GM20431 (cell line): ENCODE data around the gene KCNK6.
"Not testable (repeated sequence)": the region's sequence is repeated elsewhere in the genome, so short reads cannot be mapped to it uniquely, and the experiment has no call there.

Experiments used
- in situ Hi-C: fragments of 300-500 bp; cut with MseI, MboI; formaldehyde crosslinking; loops from one replicate; pipeline ENCODE4 v1.15.0; 2020; ENCODE audit warnings: low sequenced_read_pairs; ENCODE audit not compliant: unreplicated experiment

The KCNK6 gene

DNA sequence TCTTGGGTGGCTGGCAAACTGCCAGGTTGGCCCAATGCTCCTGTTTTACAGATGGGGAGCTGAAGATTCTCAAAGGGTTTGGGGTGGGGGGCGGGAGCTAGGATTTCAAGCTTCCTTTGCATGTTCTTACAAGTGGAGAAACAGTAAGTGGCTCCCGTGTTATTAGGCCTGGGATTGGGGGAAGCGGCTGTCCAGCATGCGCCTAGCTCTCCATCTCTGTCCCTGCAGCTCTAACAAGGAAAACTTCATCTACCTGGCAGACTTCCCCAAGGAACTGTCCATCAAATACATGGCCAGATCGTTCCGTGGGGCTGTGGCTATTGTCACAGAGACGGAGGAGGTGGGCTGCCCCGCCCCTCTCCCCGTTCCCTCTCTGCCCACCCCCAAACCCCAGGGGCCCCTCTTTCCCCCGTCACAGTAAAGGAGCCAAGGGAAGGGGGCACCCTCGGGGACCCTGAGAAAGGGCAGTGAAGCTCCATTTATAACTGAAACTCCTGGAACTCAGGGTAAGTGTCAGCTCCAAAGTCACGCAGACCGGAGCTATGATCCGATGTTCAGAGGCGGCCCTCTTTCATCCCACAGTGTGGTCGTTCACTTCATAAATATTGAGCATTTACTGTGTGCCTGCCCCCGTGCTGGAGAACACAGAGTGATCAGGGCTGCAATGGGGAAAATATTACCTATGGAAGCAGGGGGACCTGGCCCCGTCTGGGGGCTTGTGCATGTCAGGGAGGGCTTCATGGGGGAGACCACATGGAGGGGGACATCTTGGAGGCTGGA, 39.8 kb downstream of the KCNK6 start:
- in situ Hi-C loops, result no loop called here

DNA sequence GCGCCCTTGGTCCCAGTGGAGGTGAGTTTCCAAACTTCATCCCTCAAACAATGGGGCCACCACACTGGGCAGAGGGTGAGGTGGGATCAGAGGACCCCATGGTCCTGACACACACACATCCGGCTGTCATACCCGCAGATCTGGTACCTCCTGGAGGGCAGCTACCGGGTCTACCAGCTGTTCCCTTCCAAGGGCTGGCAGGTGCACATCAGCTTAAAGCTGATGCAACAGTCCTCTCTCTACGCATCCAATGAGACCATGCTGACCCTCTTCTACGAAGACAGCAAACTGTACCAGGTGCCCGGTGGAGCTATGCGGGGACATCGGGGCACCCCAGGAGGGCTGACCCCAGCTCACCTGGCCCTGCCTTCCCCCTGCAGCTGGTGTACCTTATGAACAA, 40.7 kb downstream of the KCNK6 start:
- in situ Hi-C loops, result no loop called here

DNA sequence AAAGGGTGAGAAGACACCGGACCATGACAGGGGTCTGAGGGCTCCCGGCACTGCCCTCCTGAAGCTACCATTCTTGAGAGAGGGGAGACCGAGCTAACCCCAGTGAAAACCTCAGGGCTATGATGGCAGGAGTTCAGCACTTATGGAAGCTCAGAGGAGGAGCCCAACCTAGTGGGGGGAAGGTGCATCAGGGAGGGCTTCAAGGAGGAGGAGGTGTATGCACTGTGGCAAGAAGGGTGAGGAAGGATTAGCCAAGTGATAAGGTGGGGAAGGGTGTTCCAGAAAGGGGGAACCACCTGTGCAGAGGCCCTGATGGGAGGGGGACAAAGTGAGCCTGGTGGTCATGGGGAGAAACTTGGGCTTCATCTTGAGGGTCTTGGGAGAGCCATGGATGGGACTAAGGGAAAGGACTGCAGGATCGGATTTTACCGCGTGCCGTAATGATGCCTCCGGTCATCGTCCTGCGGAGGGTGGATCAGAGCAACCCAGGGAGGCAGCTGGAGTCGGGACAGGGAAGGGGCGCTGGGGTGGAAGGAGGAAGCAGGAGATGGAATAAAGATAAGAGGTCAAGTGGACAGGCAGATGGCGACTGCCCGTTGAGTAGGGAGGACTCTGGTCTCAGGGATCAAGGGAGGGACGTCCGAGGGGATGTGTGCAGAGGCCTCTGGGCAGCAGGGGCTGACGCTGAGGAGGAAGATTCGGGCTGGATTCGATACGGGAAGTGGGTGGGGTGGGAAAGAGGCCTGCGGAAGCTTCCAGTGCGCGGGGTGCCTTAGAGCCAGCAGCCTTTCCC, 41.4 kb downstream of the KCNK6 start:
- in situ Hi-C loops, result no loop called here

DNA sequence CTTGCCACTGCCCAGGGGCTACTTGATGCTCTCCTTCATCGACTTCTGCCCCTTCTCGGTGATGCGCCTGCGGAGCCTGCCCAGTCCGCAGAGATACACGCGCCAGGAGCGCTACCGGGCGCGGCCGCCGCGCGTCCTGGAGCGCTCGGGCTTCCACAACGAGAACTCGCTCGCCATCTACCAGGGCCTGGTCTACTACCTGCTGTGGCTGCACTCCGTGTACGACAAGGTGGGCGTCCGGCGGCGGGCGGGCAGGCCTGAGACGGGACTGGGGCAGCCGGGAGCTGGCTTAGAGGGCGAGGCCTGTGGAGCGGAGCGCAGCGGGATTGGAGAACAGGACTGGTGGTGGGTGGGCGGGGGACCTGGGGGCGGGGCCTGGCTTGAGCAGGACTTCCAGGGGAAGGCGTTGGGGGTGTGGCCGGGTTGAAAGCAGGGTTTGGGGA, 42.0 kb downstream of the KCNK6 start:
- in situ Hi-C loops, result no loop called here

DNA sequence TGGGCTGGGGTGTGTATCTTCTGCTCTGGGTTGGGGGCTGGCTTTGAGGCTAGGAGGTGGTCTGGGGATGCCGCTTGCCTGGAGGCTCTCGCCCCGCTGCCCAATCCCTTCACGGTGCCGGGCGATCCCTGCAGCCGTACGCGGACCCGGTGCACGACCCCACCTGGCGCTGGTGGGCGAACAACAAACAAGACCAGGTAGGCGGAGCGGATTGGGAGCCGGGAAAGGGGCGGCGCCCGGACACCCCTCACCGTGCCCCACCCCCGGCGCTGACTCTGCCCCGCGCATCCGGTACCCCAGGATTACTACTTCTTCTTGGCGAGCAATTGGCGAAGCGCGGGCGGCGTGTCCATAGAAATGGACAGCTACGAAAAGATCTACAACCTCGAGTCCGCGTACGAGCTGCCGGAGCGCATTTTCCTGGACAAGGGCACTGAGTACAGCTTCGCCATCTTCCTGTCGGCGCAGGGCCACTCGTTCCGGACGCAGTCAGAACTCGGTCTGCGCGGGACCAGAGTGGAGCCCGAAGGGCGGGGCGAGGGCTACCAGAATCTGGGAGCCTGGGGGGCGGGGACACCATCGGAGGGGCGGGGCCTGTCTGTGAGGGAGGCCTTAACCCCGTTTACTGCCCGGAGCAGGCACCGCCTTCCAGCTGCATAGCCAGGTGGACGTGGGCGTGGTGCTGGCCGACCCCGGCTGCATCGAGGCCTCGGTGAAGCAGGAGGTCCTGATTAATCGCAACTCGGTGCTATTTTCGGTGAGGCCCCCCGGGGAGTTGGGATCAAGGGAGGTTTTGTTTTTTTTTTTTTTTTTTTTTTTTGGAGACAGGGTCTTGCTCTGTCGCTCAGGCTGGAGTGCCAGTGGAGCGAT, 42.7 kb downstream of the KCNK6 start:
- in situ Hi-C loops, result no loop called here

DNA sequence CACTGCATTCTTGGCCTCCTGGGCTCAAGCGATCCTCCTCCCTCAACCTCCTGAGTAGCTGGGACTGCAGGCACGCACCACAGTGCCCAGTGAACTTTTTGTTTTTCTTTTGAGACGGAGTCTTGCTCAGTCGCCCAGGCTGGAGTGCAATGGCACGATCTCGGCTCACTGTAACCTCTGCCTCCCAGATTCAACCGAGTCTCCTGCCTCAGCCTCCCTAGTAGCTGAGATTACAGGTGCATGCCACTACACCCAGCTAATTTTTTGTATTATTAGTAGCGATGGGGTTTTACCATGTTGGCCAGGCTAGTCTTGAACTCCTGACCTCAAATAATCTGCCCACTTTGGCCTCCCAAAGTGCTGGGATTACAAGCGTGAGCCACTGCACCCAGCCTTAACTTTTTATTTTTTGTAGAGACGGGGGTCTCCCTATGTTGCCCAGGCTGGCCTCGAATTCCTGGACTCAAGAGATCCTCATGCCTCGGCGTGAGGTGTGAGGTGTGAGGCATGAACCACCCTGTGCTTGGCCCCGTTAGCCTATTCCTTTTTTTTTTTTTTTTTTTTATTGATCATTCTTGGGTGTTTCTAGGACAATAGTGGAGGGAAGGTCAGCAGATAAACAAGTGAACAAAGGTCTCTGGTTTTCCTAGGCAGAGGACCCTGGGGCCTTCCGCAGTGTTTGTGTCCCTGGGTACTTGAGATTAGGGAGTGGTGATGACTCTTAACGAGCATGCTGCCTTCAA, 43.5 kb downstream of the KCNK6 start:
- in situ Hi-C loops, result not testable (repeated sequence)

DNA sequence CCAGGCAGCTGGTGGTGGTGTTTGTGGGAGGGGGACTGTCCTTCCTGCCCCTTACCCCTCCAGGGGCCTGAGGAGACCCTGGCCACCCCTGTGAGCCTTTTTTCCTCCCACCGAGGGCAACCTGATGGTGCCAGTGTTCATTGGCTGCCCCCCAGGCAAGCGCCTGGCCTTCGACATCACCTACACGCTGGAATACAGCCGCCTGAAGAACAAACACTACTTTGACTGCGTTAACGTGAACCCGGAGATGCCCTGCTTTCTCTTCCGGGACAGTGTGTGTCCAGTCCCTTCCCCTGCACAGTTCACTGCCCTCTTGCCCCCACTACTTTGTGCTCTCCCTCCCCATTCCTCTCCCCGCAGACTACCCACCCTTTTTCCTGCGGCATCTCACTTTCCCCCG, 47.4 kb downstream of the KCNK6 start:
- in situ Hi-C loops, result no loop called here

DNA sequence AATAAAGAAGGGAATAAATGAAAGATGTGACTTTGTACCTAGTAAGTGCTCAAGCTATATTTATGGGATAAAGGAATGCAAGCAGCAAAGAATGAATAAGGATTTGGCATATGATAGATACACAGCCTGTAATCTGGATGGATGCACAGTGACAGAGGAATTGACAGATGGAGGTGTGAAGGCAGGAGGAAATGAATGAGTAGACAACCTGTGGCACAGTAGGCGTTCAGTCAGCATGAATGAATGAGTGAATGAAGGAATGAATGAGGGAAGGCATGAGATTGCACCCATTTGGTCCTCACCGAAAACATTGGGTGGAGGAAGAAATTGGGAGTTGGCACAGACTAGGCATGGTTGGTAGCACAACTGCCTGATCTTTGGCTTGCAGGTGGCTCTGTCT, 49.9 kb downstream of the KCNK6 start:
- in situ Hi-C loops, result no loop called here

DNA sequence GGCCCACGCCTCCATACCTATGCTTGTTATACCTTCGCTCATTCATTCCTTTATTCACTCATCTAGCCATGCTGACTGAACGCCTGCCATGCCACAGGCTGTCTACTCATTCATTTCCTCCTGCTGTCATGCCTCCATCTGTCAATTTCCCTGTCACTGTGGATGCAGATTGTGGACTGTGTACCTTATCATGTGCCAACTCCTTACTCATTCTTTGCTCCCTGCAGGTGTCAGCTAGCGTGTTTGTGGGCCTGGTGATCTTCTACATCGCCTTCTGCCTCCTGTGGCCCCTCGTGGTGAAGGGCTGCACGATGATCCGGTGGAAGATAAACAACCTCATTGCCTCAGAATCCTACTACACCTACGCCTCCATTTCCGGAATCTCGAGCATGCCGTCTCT, 50.7 kb downstream of the KCNK6 start:
- in situ Hi-C loops, result no loop called here

DNA sequence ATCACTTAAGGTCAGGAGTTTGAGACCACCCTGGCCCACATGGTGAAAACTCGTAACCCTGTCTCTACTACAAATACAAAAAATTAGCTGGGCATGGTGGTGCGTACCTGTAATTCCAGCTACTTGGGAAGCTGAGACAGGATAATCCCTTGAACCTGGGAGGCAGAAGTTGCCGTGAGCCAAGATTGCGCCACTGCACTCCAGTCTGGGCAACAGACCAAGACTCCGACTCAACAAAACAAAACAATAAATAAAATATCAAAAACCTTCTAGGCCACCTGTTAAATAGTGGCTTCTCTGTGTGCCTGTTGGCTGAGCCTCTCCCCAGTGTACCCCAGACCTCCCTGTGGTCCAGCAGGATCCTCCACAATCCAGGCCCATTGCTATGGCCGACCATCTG, 51.4 kb downstream of the KCNK6 start:
- in situ Hi-C loops, result no loop called here

DNA sequence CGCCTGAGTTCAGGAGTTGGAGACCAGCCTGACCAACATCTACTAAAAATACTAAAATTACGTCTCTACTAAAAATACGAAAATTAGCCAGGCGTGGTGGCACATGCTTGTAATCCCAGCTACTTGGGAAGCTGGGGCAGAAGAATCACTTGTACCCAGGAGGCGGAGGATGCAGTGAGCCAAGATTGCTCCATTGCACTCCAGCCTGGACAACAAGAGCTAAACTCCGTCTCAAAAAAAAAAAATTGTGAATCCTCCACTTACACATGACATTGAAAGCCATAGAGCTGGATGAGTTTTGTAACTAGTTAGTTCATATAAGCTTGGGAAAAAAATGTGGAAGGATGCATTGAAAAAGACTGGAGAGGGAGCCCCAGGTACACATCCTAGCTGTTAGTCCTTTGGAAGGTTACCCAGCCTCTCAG, 54.3 kb downstream of the KCNK6 start:
- in situ Hi-C loops, result no loop called here

DNA sequence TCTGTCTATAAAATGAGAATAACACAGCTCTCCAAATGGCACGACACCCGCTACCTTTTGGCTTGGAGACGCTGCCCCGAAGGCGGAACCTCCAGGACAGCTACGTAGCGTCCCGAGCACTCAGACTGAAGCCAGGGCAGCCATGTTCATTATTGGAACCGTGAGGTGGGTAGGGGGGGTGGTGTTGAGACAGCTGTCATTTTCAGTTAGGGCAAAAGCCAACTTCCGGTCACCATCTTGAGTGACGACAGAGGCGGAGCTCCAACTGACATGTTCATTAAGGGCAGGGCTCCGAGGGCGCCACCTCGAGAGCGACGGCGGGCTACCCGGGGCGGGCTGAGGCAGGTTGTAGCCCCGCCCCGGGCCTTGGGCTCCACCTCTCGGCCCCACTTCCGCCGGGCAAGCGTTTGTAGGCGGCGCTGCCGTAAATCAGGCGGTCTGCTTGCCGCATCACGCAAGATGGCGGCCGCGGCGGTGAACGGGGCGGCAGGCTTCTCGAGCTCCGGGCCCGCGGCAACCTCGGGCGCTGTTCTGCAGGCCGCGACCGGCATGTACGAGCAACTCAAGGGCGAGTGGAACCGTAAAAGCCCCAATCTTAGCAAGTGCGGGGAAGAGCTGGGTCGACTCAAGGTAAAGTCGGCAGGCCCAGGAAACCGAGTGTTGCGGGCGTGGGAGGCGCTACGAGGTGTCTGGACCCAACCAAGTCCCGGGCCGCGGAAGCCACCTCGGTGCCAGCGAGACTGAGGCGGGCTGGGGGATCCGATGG, 54.9 kb downstream of the KCNK6 start, which contains the start of gene PSMD8:
PSMD8 (plus strand) TSS at position 240 of the 766 bp plus-strand sequence; CDS start at position 271, 31 bp downstream.
- in situ Hi-C loops, result no loop called here

DNA sequence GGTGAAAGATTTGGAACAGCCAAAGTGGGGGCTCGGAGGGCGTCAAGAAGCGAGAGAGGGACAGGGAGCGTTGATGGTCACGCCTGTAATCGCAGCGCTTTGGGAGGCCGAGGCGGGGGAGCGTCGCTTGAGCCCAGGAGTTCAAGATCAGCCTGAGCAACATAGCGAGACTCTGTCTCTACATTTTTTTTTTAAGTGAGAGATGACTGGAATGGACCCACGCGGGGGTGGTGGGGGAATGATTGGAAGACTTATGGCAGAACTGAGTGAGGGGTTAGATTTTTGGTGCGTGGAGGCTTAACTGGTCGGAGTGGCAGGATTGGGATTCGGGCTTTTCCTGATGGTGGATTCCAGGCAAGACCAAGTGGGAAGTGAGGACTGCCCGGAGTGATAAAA, 55.5 kb downstream of the KCNK6 start:
- in situ Hi-C loops, result no loop called here

DNA sequence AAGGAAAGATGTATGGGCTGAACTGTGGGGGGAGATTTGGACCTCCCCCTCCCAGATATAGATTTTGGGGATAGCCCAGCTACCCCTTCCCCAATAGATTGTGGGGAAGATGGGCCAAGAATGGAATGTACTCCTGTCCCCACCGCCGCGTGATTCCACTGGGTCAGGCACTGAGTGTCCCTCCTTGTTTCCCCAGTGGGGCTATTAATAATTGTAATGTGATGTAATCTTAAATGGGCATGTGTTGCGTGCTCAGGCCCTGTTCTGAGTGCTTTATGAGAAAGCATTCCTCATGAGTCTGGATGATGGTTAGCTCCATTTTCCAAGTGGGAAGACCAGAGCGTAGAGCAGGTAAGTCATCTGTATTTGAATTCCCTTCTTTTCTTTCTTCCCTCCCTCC, 56.1 kb downstream of the KCNK6 start:
- in situ Hi-C loops, result no loop called here

DNA sequence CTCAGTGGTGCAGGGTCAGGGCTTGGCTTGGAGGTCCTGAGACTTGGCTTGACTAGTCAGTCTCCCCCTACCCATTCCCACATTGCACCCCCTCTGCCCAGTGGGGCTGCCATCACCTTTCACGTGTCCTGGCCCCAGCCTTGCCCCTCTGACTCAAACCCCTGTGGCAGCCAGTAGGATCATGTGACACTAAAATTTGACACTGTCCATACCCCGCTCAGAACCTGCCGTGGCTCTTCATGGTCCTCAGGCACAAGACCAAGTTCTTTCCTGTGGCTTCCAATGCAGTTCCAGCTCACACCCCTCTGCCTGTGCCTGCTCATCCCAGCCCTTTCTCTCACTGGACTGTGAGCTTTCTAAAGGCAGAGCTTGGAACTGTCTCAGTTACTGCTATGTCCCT, 56.9 kb downstream of the KCNK6 start:
- in situ Hi-C loops, result no loop called here

DNA sequence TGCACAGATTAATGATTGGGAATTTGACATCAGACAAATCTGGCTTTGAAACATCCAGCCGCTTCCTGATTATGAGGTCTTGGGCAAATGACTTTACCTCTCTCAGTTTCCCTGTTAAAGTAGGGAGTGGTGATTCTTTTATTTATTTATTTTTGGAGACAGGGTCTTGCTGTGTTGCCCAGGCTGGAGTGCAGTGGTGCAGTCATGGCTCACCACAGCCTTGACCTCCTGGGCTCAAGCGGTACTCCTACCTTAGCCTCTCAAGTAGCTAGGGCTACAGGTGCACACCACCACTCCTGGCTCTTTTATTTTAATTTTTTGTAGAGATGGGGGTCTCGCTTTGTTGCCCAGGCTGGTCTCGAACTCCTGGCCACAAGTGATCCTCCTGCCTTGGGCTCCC, 57.4 kb downstream of the KCNK6 start:
- in situ Hi-C loops, result no loop called here

DNA sequence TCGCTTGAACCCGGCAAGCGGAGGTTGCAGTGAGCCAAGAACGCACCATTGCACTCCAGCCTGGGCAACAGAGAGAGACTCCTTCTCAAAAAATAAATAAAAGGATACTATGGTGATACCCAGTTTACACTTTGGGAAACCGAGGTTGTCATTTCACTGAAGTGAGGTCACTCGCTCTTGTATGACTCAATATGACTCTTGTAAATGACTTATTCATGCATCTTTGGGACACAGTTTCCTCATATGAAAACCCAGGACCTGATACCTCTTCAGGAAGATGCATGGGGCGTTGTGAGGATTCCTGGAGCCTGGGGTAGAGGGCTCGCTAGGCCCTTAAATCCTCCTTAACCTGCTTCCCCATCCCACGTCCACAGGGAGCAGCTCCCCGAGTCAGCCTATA, 59.2 kb downstream of the KCNK6 start:
- in situ Hi-C loops, result no loop called here

DNA sequence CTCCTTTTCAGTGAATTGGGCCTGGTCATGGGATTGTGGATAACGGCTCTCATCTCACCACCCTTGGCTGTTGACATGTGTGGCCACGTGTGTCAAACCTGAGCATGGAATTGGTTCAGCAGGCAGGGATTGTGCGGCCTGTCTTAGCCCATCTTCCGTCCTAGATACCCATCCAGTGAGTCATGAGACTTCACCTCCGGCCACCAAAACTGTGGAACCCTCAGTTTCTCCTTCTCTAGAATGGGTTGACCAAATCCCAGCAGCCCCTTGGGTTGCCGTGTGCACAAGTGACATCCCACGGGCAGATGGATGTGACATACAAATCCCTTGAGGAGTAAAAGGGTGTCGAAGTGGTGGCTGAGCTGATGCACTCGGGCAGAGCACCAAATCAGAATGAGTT, 61.5 kb downstream of the KCNK6 start:
- in situ Hi-C loops, result no loop called here
